Mesendoderm (in vitro differentiated cells): ENCODE results near the gene PGBD5.

Experiments used
- DNase-seq: peaks from one replicate; pipeline ENCODE4 v3.0.0; 2013
- H2AK5ac ChIP-seq: 2 replicates; pipeline ENCODE4 v1.6.1; 2013; ENCODE audit warnings: low read length, inconsistent platforms
- H2BK120ac ChIP-seq: 2 replicates; pipeline ENCODE4 v1.6.1; 2013; ENCODE audit warnings: low read depth, mild to moderate bottlenecking, low read length, moderate library complexity, mixed read lengths
- H2BK15ac ChIP-seq: replicated peaks from 2 replicates; pipeline ENCODE4 v1.6.1; 2013; ENCODE audit warnings: low read depth, mild to moderate bottlenecking, moderate library complexity
- H2BK5ac ChIP-seq: 2 replicates; pipeline ENCODE4 v1.6.1; 2013; ENCODE audit warnings: low read length, inconsistent platforms
- H3K18ac ChIP-seq: 2 replicates; pipeline ENCODE4 v1.6.1; 2013; ENCODE audit warnings: mild to moderate bottlenecking, low read length, mixed read lengths
- H3K23ac ChIP-seq: one replicate; pipeline ENCODE4 v1.6.1; 2013; ENCODE audit warnings: low read length
- H3K27ac ChIP-seq: 2 replicates; pipeline ENCODE4 v1.5.1; 2013; ENCODE audit warnings: low read depth, mild to moderate bottlenecking, inconsistent platforms, low read length, moderate library complexity
- H3K27me3 ChIP-seq: 2 replicates; pipeline ENCODE4 v1.6.1; 2013; ENCODE audit warnings: low read length, control low read depth, mild to moderate bottlenecking, inconsistent platforms; ENCODE audit not compliant: insufficient read depth, poor library complexity
- H3K36me3 ChIP-seq: 2 replicates; pipeline ENCODE4 v1.6.1; 2013; ENCODE audit warnings: low read length, inconsistent platforms; ENCODE audit not compliant: control insufficient read depth, insufficient read depth
- H3K4ac ChIP-seq: one replicate; pipeline ENCODE4 v1.6.1; 2013; ENCODE audit warnings: low read depth, mild to moderate bottlenecking, low read length, moderate library complexity
- H3K4me1 ChIP-seq: 2 replicates; pipeline ENCODE4 v1.6.1; 2013; ENCODE audit warnings: low read depth, low read length, inconsistent platforms; ENCODE audit not compliant: control insufficient read depth
- H3K4me2 ChIP-seq: 2 replicates; pipeline ENCODE4 v1.6.1; 2013; ENCODE audit warnings: low read length
- H3K4me3 ChIP-seq: 2 replicates; pipeline ENCODE4 v1.5.1; 2013; ENCODE audit warnings: mild to moderate bottlenecking, low read length
- H3K56ac ChIP-seq: one replicate; pipeline ENCODE4 v1.6.1; 2013; ENCODE audit warnings: low read length
- H3K79me1 ChIP-seq: 2 replicates; pipeline ENCODE4 v1.6.1; 2013; ENCODE audit warnings: low read length, inconsistent platforms
- H3K79me2 ChIP-seq: 2 replicates; pipeline ENCODE4 v1.6.1; 2013; ENCODE audit warnings: mild to moderate bottlenecking, low read length; ENCODE audit not compliant: control insufficient read depth, insufficient read depth
- H3K9ac ChIP-seq: 2 replicates; pipeline ENCODE4 v1.6.1; 2013; ENCODE audit warnings: low read length, inconsistent platforms
- H4K5ac ChIP-seq: one replicate; pipeline ENCODE4 v1.6.1; 2013; ENCODE audit warnings: low read length
- H4K8ac ChIP-seq: one replicate; pipeline ENCODE4 v1.6.1; 2013; ENCODE audit warnings: low read depth, mild to moderate bottlenecking, control low read depth, low read length, moderate library complexity
- WGBS: extraction: QIAGEN DNeasy Blood & Tissue Kit; methylation state at CpG from one replicate; pipeline ENCODE4 v1.1.7; 2013; ENCODE audit warnings: low lambda C conversion rate, missing lambda C conversion rate; ENCODE audit not compliant: insufficient coverage; ENCODE audit errors: extremely low coverage; 5-methylcytosine and 5-hydroxymethylcytosine counted together

PGBD5 gene

GRCh38 chr1:230377324-230377723 lies 48.8 kb downstream of the PGBD5 start:
- H2AK5ac ChIP-seq: no peak overlapping the region
- H3K4ac ChIP-seq: no peak overlapping the region
- H3K4me1 ChIP-seq: peaks cover 6% of the 10 kb centered on the region
- no peak overlapping the region for H3K18ac ChIP-seq
- no peak overlapping the region for H2BK5ac ChIP-seq
- no peak overlapping the region for H4K5ac ChIP-seq
- no peak overlapping the region for H2BK120ac ChIP-seq
- H3K4me2 ChIP-seq: no peak overlapping the region
- no peaks in the 10 kb centered on the region for H3K79me2 ChIP-seq
- no peak overlapping the region for H4K8ac ChIP-seq
- H2BK15ac ChIP-seq: no peak overlapping the region
- H3K4me3 ChIP-seq: no peak overlapping the region
- no peaks in the 10 kb centered on the region for H3K36me3 ChIP-seq
- no peaks in the 10 kb centered on the region for H3K79me1 ChIP-seq
- no CpG with 5 or more reads among the region's 8 CpGs for WGBS
- H3K27ac ChIP-seq: no peak overlapping the region
- no peaks in the 10 kb centered on the region for H3K27me3 ChIP-seq
- no peak for DNase-seq
- no peak overlapping the region for H3K9ac ChIP-seq
- H3K56ac ChIP-seq: no peak overlapping the region
- no peak overlapping the region for H3K23ac ChIP-seq

DNA sequence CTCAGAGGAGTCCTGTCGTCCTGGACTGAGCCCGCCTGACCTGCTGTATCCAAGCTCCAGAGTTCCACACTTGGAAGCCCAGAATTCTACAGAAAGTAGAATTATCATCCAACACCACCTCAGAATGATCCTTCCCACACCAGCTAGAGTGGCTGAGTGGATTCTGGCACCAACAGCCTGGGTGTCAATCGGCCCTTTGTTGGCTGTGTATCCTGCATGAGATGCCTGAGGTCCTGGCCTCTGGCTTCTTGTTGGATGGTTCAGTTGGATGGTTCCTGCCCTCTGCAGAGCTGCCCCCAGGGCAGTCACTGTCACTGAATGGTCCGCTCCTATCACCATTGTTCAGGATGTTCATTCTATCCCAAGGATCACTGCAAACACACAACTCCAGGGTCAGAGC lies 49.8 kb downstream of the PGBD5 start:
- no peak overlapping the region for H2AK5ac ChIP-seq
- no peak overlapping the region for H4K5ac ChIP-seq
- no CpG with 5 or more reads among the region's 4 CpGs for WGBS
- H3K4me3 ChIP-seq: no peak overlapping the region
- no peak overlapping the region for H2BK120ac ChIP-seq
- no peak overlapping the region for H4K8ac ChIP-seq
- no peaks in the 10 kb centered on the region for H3K79me1 ChIP-seq
- H3K4me2 ChIP-seq: no peak overlapping the region
- no peak overlapping the region for H3K23ac ChIP-seq
- H3K9ac ChIP-seq: no peak overlapping the region
- H2BK15ac ChIP-seq: no peak overlapping the region
- no peak for DNase-seq
- H3K27ac ChIP-seq: no peak overlapping the region
- no peaks in the 10 kb centered on the region for H3K27me3 ChIP-seq
- H3K4me1 ChIP-seq: no peaks in the 10 kb centered on the region
- H3K18ac ChIP-seq: no peak overlapping the region
- no peak overlapping the region for H3K4ac ChIP-seq
- H3K36me3 ChIP-seq: no peaks in the 10 kb centered on the region
- H2BK5ac ChIP-seq: no peak overlapping the region
- no peaks in the 10 kb centered on the region for H3K79me2 ChIP-seq
- no peak overlapping the region for H3K56ac ChIP-seq

DNA sequence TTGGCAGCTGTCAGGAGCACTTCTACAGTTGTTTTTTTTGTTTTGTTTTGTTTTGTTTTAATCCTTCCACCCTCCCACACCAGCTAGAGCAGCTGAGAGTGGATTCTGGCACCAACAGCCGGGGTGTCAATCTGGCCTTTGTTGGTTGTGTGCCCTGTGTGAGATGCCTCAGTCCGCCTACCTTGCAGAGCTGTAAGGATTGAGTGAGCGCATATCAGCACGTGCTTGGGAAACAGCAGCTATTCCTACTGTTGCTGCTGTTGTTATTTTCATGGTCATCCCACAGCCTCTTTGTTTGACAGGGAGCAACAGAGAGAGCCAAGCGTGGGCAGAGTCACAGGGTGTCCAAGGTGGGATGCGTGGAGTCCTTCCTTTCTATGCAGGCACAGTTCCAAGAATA lies 50.4 kb downstream of the PGBD5 start:
- no peak overlapping the region for H4K8ac ChIP-seq
- no peak overlapping the region for H3K4me2 ChIP-seq
- H3K18ac ChIP-seq: no peak overlapping the region
- no peak overlapping the region for H2BK120ac ChIP-seq
- H3K4ac ChIP-seq: no peak overlapping the region
- H3K56ac ChIP-seq: no peak overlapping the region
- H3K23ac ChIP-seq: no peak overlapping the region
- no CpG with 5 or more reads among the region's 6 CpGs for WGBS
- no peak overlapping the region for H4K5ac ChIP-seq
- H3K27ac ChIP-seq: no peak overlapping the region
- no peak overlapping the region for H2AK5ac ChIP-seq
- H3K4me3 ChIP-seq: no peak overlapping the region
- H2BK5ac ChIP-seq: no peak overlapping the region
- H3K4me1 ChIP-seq: no peaks in the 10 kb centered on the region
- H3K27me3 ChIP-seq: no peaks in the 10 kb centered on the region
- DNase-seq: no peak
- no peaks in the 10 kb centered on the region for H3K79me2 ChIP-seq
- no peaks in the 10 kb centered on the region for H3K36me3 ChIP-seq
- H2BK15ac ChIP-seq: no peak overlapping the region
- H3K9ac ChIP-seq: no peak overlapping the region
- no peaks in the 10 kb centered on the region for H3K79me1 ChIP-seq

GRCh38 chr1:230375147-230375546 lies 51.0 kb downstream of the PGBD5 start:
- Histone ChIP-seq H4K8ac (no peak overlapping the region), H3K79me2 (no peaks in the 10 kb centered on the region), H3K27me3 (no peaks in the 10 kb centered on the region), H2BK15ac (no peak overlapping the region), H2BK5ac (no peak overlapping the region), H2AK5ac (no peak overlapping the region), H2BK120ac (no peak overlapping the region), H4K5ac (no peak overlapping the region), H3K18ac (no peak overlapping the region), H3K27ac (no peak overlapping the region), H3K4me3 (no peak overlapping the region), H3K9ac (no peak overlapping the region), H3K56ac (no peak overlapping the region), H3K4me1 (no peaks in the 10 kb centered on the region), H3K4me2 (no peak overlapping the region), H3K23ac (no peak overlapping the region), H3K4ac (no peak overlapping the region), H3K79me1 (no peaks in the 10 kb centered on the region), H3K36me3 (no peaks in the 10 kb centered on the region)
- no CpG with 5 or more reads among the region's 3 CpGs for WGBS
- no peak for DNase-seq

DNA sequence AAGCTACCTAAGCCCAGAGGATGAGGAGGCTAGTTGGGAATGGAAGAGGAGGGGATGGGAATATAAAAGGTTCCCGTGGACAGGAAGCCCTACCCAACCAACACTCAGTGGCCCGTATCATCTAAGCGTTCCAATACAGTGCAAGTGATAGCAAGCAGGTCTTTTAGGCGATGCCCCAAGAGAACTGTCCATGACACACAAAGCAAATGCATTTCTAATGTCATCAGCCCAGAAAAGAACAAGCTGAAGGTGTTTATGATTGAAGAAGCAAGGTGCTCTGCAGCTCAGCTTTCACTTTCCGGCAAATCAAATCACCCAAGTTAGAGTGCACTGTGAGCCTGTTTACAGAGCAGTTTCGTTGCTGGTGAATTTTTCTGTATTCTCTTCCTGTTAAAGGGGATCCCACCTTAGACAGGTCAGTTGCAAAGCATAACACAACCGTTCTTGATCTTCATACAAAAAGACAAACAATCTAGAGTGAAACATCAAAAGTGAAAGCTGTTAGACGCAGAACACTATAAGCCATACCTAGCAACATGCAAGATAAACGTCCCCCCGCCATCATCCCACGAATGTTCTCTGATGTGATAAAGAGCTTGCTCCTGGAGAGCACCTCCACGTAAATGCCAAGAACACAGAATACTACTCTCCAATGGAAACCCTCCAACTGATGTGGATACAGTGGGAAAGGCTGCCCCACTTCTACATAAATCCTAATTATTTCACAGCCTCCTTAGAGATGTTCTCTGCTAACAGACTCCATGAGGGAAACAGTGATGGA lies 54.0 kb downstream of the PGBD5 start:
- Histone ChIP-seq H3K4me3 (no peak overlapping the region), H3K79me1 (no peaks in the 10 kb centered on the region), H4K8ac (no peak overlapping the region), H3K9ac (no peak overlapping the region), H2BK120ac (no peak overlapping the region), H3K79me2 (no peaks in the 10 kb centered on the region), H3K27ac (no peak overlapping the region), H4K5ac (no peak overlapping the region), H3K4me1 (no peaks in the 10 kb centered on the region), H3K56ac (no peak overlapping the region), H3K4ac (no peak overlapping the region), H2BK15ac (no peak overlapping the region), H2AK5ac (no peak overlapping the region), H3K4me2 (no peak overlapping the region), H3K18ac (no peak overlapping the region), H3K27me3 (no peaks in the 10 kb centered on the region), H3K36me3 (no peaks in the 10 kb centered on the region), H2BK5ac (no peak overlapping the region), H3K23ac (no peak overlapping the region)
- WGBS: no CpG with 5 or more reads among the region's 12 CpGs
- DNase-seq: no peak

GRCh38 chr1:230370109-230370508 lies 56.0 kb downstream of the PGBD5 start:
- H3K27ac ChIP-seq: no peak overlapping the region
- H3K4me2 ChIP-seq: no peak overlapping the region
- H3K4me1 ChIP-seq: no peaks in the 10 kb centered on the region
- DNase-seq: no peak
- no peak overlapping the region for H3K4ac ChIP-seq
- H3K79me1 ChIP-seq: no peaks in the 10 kb centered on the region
- H4K8ac ChIP-seq: no peak overlapping the region
- no peaks in the 10 kb centered on the region for H3K27me3 ChIP-seq
- H4K5ac ChIP-seq: no peak overlapping the region
- WGBS: no CpG with 5 or more reads among the region's 10 CpGs
- H2BK15ac ChIP-seq: no peak overlapping the region
- H3K18ac ChIP-seq: no peak overlapping the region
- H3K4me3 ChIP-seq: no peak overlapping the region
- H3K56ac ChIP-seq: no peak overlapping the region
- no peaks in the 10 kb centered on the region for H3K79me2 ChIP-seq
- H3K23ac ChIP-seq: no peak overlapping the region
- H3K36me3 ChIP-seq: no peaks in the 10 kb centered on the region
- no peak overlapping the region for H3K9ac ChIP-seq
- no peak overlapping the region for H2BK5ac ChIP-seq
- H2AK5ac ChIP-seq: no peak overlapping the region
- no peak overlapping the region for H2BK120ac ChIP-seq
